HFFc6 (cell line): Measurements from ENCODE around the gene ERBB4. TPM values are rescaled to one million over a fixed set of nuclear protein-coding genes. Genes with fewer than 3 reads are reported as not detected.

ENCODE experiments used
- DNase-seq: peaks from one replicate; pipeline ENCODE4 v3.0.0-alpha.2; 2018
- H3K27ac Mint-ChIP-seq: 2 replicates; pipeline ENCODE4 v1.8.0; 2020; ENCODE audit warnings: mild to moderate bottlenecking, mixed read lengths
- H3K27me3 Mint-ChIP-seq: 2 replicates; pipeline ENCODE4 v1.8.0; 2021; ENCODE audit warnings: mild to moderate bottlenecking, moderate library complexity, mixed read lengths; ENCODE audit not compliant: insufficient read depth
- H3K36me3 Mint-ChIP-seq: 2 replicates; pipeline ENCODE4 v1.8.0; 2021; ENCODE audit warnings: low read depth, mixed read lengths
- H3K4me1 Mint-ChIP-seq: 2 replicates; pipeline ENCODE4 v1.8.0; 2020; ENCODE audit warnings: low read depth, mixed read lengths
- H3K4me3 Mint-ChIP-seq: 2 replicates; pipeline ENCODE4 v1.8.0; 2020; ENCODE audit warnings: mild to moderate bottlenecking, moderate library complexity, mixed read lengths
- H3K9me3 Mint-ChIP-seq: 2 replicates; pipeline ENCODE4 v1.8.0; 2020; ENCODE audit warnings: mild to moderate bottlenecking, mixed read lengths
- total RNA-seq, 6 experiments: library from RNA; stranded (reverse); fragmentation: NEBNext Ultra II Directional; extraction: Animal tissue kit (Norgen Biotek cat#: 25700); gene quantifications; 2 replicates in 1 of 6; 3 replicates in 5 of 6; pipeline ENCODE4 v1.2.3, GENCODE V29; 2021
- TF ChIP-seq, protein P1 (sequence below): fragments of 200-600 bp; sonication (generic); IDR thresholded peaks from 2 replicates; pipeline ENCODE4 v1.5.0; 2021; ENCODE audit warnings: antibody characterized with exemption, mild to moderate bottlenecking

Gene ERBB4
- total RNA-seq, 6 experiments from 2014 or later, result not detected

DNA sequence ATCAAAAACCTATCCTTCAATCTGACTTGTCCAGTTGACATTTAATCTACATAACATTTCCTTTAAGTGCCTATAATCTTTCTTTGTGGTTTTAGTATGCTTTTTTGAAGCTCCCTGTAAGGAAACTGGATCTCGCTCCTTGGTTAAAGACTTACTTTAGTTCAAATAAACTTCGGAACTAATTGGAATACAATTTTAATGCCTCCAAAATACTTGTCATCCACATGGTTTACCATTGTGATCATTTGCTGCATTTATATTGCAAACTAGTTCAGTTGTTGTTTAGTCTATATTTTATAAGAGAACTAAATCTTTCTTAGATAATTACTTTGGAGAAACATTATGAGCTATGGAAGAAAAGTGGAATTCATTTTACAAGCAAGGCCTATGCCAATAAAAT is 496.0 kb downstream of the ERBB4 start:
- no peak overlapping the region for H3K27ac Mint-ChIP-seq
- DNase-seq, result no peak
- no peaks in the 10 kb centered on the region for H3K36me3 Mint-ChIP-seq
- H3K4me3 Mint-ChIP-seq, result no peak overlapping the region
- TF ChIP-seq, protein P1, sequence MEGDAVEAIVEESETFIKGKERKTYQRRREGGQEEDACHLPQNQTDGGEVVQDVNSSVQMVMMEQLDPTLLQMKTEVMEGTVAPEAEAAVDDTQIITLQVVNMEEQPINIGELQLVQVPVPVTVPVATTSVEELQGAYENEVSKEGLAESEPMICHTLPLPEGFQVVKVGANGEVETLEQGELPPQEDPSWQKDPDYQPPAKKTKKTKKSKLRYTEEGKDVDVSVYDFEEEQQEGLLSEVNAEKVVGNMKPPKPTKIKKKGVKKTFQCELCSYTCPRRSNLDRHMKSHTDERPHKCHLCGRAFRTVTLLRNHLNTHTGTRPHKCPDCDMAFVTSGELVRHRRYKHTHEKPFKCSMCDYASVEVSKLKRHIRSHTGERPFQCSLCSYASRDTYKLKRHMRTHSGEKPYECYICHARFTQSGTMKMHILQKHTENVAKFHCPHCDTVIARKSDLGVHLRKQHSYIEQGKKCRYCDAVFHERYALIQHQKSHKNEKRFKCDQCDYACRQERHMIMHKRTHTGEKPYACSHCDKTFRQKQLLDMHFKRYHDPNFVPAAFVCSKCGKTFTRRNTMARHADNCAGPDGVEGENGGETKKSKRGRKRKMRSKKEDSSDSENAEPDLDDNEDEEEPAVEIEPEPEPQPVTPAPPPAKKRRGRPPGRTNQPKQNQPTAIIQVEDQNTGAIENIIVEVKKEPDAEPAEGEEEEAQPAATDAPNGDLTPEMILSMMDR, result no peak
- peaks cover 6% of the 10 kb centered on the region for H3K9me3 Mint-ChIP-seq
- H3K4me1 Mint-ChIP-seq, result no peaks in the 10 kb centered on the region
- peaks cover 4% of the 10 kb centered on the region; the same call in 1 of the 2 replicates for H3K27me3 Mint-ChIP-seq

DNA sequence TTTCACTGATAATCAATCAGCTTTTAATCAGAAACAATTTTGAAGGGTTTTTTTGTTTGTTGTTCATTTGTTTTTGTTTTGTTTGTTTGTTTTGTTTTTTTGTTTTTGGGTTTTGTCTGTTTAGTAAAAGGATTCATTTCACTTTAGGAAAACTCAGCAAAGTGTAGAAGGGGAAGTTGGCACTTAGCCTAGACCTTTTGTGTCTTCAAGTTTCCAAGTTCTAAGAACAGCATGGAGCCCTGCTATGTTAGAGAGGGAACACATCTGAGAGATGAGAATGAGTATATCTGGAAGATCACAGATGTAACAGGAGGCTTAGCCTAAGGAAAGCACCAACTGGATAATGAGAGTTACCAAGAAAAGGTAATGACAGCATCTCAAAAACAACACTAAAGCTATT is 501.5 kb downstream of the ERBB4 start:
- DNase-seq, result no peak
- Mint-ChIP-seq H3K4me1 (peaks cover 21% of the 10 kb centered on the region), H3K9me3 (peaks cover 6% of the 10 kb centered on the region), H3K27me3 (no peaks in the 10 kb centered on the region; the same call in 1 of the 2 replicates), H3K36me3 (no peaks in the 10 kb centered on the region), H3K4me3 (no peak overlapping the region), H3K27ac (no peak overlapping the region)
- TF ChIP-seq, protein P1, result no peak

DNA sequence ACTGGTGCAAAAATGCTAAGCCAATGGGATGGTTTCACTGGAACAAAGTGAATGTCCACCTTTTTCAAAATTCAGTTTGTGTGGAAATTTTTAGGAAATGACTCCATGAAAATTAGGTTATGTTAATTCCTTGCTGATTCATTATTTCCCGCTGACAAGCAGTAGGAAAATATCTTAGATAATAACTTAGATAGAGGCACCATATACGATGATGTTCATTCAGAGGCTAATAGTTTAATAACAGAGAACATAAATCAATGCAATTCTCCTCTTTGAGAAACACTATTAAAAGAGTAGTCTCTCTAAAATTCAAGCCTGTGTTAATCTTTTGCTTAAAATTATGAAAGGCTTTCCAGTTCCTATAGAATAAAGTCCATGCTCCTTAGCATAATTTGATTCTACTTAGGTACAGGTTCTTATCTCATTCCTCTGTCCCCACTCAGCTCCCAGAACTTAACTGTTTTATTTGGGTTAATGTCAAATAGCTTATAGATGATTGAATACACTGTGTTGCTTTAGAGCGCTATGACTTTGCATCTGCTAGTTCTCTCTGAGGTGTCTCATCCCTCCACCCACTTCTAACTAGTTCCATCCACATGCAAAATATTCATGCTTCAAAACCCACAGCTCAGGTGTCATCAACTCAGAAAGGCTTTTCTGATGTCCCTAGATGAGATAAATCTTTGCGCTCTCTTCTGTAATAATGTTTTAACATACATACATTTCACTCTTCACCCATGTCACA is 503.6 kb downstream of the ERBB4 start:
- DNase-seq, result no peak
- peaks cover 2% of the 10 kb centered on the region for H3K27me3 Mint-ChIP-seq
- TF ChIP-seq, protein P1, result no peak
- H3K4me1 Mint-ChIP-seq, result peaks cover 21% of the 10 kb centered on the region
- peaks cover 3% of the 10 kb centered on the region; the same call in 1 of the 2 replicates for H3K36me3 Mint-ChIP-seq
- H3K9me3 Mint-ChIP-seq, result no peaks in the 10 kb centered on the region
- H3K27ac Mint-ChIP-seq, result no peak overlapping the region; the same call in 1 of the 2 replicates
- no peak overlapping the region for H3K4me3 Mint-ChIP-seq

DNA sequence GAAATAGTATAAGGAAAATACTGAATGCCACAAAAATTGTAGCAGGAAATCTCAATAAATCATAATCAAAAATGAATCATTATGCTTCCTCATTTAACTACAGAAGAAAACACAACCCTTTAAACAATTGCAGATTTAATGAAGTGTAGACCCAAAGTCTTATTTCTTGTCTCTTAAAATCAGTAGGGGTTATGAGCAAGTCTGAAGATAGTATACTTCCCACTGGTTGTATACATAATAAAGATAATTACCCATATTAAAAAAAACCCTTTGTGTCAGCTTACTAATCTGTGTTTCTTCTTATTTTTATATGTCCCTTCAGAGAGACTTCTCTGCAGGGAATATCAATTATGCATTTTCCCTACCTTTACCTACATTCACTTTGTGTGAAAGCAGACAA is 504.7 kb downstream of the ERBB4 start:
- TF ChIP-seq, protein P1, result no peak
- no peak for DNase-seq
- peaks cover 6% of the 10 kb centered on the region; the same call in 1 of the 2 replicates for H3K36me3 Mint-ChIP-seq
- H3K27me3 Mint-ChIP-seq, result peaks cover 6% of the 10 kb centered on the region
- H3K4me3 Mint-ChIP-seq, result no peak overlapping the region
- H3K27ac Mint-ChIP-seq, result no peak overlapping the region
- no peaks in the 10 kb centered on the region for H3K9me3 Mint-ChIP-seq
- peaks cover 21% of the 10 kb centered on the region for H3K4me1 Mint-ChIP-seq

DNA sequence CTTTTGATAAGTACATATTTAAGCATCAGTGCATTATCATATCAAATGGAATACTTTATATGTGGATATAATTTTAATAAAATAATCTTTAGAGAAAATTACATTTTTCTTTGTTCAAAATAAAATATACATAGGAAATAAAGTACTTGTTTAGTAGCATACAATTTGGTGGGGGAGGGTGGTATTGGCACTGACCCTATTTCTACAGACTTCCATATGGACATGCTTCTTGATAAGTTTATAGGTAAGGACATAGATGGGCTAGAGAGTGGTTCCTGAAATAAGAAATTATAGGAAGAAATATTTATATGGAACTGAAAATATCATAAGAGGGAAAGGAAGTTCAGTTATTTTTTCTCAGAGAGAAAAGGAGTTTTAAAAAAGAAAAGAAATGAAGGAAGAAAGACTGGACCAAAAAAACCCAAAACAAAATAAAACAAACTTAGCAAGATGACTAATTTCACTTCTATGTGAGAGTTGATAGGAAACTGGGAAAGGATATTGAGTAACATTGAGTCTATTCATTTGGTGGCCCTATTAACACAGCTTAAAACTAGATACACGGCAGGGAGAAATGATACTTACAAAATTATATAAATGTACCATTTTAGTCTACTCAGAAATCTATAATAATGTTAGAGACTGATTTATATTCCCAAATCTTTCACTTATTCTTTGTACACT is 505.9 kb downstream of the ERBB4 start:
- Mint-ChIP-seq H3K36me3 (peaks cover 6% of the 10 kb centered on the region; the same call in 1 of the 2 replicates), H3K4me3 (no peak overlapping the region), H3K4me1 (peaks cover 25% of the 10 kb centered on the region), H3K27me3 (peaks cover 10% of the 10 kb centered on the region), H3K9me3 (no peaks in the 10 kb centered on the region), H3K27ac (peak overlapping the region; percentile 50; the same call in 1 of the 2 replicates)
- DNase-seq, result peak; percentile 3
- TF ChIP-seq, protein P1, result no peak
